ENCODE data around the gene STARD9. TPM values are rescaled to one million over a fixed set of nuclear protein-coding genes. Genes with fewer than 3 reads are reported as not detected.

The STARD9 gene
- total and polyA plus RNA-seq, 2 of the 13 experiments (the other 11 are each of a cell fraction or from before 2014, with no cell fraction given), result 5.3 to 7.5 TPM

GRCh38 chr15:42721916-42722315, 146.5 kb downstream of the STARD9 start:
- CTCF ChIA-PET (ENCODE audit: low intra/inter-chr PET ratio, low total read pairs), result no interaction called here
- Histone ChIP-seq H3K9ac (ENCODE audit: insufficient read depth, low read depth, low read length) (no peak overlapping the region), H3K4me2 (ENCODE audit: low read depth, low read length) (no peak overlapping the region), H3K4me1 (ENCODE audit: insufficient read depth, low read length) (peaks cover 6% of the 10 kb centered on the region; the same call in 1 of the 2 replicates), H3K79me2 (ENCODE audit: insufficient read depth, low read length) (no peaks in the 10 kb centered on the region), H3K4me3 (replicated peaks in 1 of 3; ENCODE audit: insufficient read depth in 1 of 3, low read depth in 2 of 3, low read length in 3 of 3) (no peak overlapping the region), H2AFZ (ENCODE audit: low read length) (no peak overlapping the region), H4K20me1 (ENCODE audit: insufficient read depth, low read length) (no peaks in the 10 kb centered on the region), H3K9me3 (ENCODE audit: low read length) (no peaks in the 10 kb centered on the region), H3K27me3 (ENCODE audit: control insufficient read depth in 1 of 2, insufficient read depth in 2 of 2, low read length in 2 of 2) (no peaks in the 10 kb centered on the region), H3K27ac (ENCODE audit: extremely low read length, insufficient read depth, low read length) (no peak overlapping the region), H3K36me3 (replicated peaks in 1 of 2; ENCODE audit: control insufficient read depth in 1 of 2, insufficient read depth in 2 of 2, low read length in 2 of 2) (peaks cover 29 to 53% of the 10 kb centered on the region in 2 experiments)
- in situ Hi-C loops (cut with HindIII; ENCODE audit: extremely low pct_ligation_motif_present, low pct_unique_long_range_greater_than_20kb), result loop anchor here (25.0 kb wide), 1 partner anchor 490 kb away; the partner anchor contains the start of gene EPB42
- TF ChIP-seq ZFP36L1 (CRISPR knock-in tag; IDR thresholded peaks at IDR 0.05) (no peak), ZNF251 (CRISPR knock-in tag; IDR thresholded peaks at IDR 0.05) (no peak), SKIL (CRISPR knock-in tag; IDR thresholded peaks at IDR 0.05; ENCODE audit: borderline replicate concordance) (no peak), GTF2F1 (IDR thresholded peaks at IDR 0.05; ENCODE audit: low read length) (no peak), SSRP1 (CRISPR knock-in tag; IDR thresholded peaks at IDR 0.05) (no peak), FOSL2 (CRISPR knock-in tag; IDR thresholded peaks at IDR 0.05) (no peak), MTA3 (CRISPR knock-in tag; IDR thresholded peaks at IDR 0.05) (no peak), U2AF1 (optimal IDR thresholded peaks at IDR 0.05; ENCODE audit: low read depth, low read length) (no peak), ZSCAN12 (CRISPR knock-in tag; IDR thresholded peaks at IDR 0.05) (no peak), THAP11 (CRISPR knock-in tag; IDR thresholded peaks at IDR 0.05) (no peak), ZNF263 (CRISPR knock-in tag; IDR thresholded peaks at IDR 0.05) (no peak), ZNF564 (CRISPR knock-in tag; IDR thresholded peaks at IDR 0.05) (no peak), DRAP1 (CRISPR knock-in tag; IDR thresholded peaks at IDR 0.05) (no peak), NONO (IDR thresholded peaks at IDR 0.05) (no peak), NONO (CRISPR knock-in tag; conservative IDR thresholded peaks at IDR 0.05) (no peak), ZNF18 (CRISPR knock-in tag; IDR thresholded peaks at IDR 0.05; ENCODE audit: insufficient replicate concordance) (no peak), PRMT3 (CRISPR knock-in tag; IDR thresholded peaks at IDR 0.05; ENCODE audit: borderline replicate concordance, low read depth) (no peak), ZNF468 (CRISPR knock-in tag; IDR thresholded peaks at IDR 0.05) (no peak), XBP1 (CRISPR knock-in tag; IDR thresholded peaks at IDR 0.05) (no peak)
- intact Hi-C loops (cut with micrococcal nuclease; ENCODE audit: unreplicated experiment), result no loop called here
- WGBS (ENCODE audit: low lambda C conversion rate), result 93% methylated on average over 3 of the region's 3 CpGs
- DNase-seq (ENCODE audit: low spot score) (no peak), ATAC-seq (no peak), FAIRE-seq (no peak)
- no TSS peak for BruUV-seq (replicated peaks)
- POLR2A ChIA-PET, result no interaction called here
